GM21390 (cell line): Measurements from ENCODE around the gene RELB.
"Not testable (repeated sequence)": the region's sequence is repeated elsewhere in the genome, so short reads cannot be mapped to it uniquely, and the experiment has no call there.

Experiments used
- ATAC-seq: cut with Tn5 transposase; IDR thresholded peaks from one replicate; pipeline ENCODE4 v1.9.1; 2021; ENCODE audit not compliant: unreplicated experiment

The RELB gene

DNA sequence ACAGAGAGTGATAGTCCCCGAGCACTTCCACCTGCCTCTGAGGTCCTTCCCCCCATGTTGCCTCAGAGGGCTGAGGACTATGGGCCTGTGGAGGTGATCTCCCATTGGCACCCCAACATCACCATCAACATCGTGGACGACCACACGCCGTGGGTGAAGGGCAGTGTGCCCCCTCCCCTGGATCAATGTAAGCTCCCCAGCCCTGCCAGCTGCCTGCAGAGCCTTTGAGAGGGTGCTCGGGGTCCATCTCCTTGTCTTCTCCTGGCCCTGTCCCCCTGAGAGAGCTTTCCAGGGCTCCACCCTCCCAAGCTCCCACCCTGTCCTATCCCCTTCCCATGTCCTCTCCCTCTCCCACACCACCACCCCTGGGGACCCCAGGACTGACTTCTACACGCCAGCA is 14.9 kb upstream of the RELB start:
- no peak for ATAC-seq

DNA sequence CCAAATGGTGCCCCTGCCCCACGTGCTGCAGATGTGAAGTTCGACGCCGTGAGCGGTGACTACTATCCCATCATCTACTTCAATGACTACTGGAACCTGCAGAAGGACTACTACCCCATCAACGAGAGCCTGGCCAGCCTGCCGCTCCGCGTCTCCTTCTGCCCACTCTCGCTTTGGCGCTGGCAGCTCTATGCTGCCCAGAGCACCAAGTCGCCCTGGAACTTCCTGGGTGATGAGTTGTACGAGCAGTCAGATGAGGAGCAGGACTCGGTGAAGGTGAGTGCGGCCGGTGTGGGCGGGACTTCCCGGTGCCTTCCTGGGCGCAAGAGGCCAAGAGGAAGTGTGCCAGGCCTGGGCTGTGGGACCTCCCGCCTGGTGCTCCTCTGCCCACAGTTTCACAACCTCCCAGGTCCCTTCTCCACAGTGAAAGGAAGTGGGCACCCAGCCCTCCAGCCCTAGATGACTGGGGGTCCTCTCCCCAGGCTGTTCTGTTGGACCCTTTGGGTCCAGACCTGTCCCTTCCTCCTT is 14.1 kb upstream of the RELB start:
- ATAC-seq, result no peak

DNA sequence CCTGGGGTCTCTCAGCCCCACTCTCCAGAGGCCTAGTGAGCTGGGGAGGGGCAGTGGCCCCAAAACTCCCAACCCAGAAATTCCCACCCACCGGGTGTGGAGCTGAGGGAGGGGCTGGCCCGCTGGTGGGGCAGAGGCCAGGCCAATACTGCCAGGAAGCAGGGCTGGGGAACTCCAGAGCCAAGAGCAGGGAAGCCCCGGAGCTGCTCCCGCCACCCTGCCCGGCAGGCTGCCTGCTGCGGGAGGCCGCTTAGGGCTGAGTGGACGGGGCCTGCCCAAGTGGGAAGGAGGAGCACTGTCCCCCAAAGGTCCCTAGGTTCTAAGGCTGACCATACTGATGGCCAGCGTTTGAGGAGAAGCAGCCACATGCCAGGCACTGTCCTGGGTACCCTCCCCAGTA is 13.0 kb upstream of the RELB start:
- ATAC-seq, result no peak

DNA sequence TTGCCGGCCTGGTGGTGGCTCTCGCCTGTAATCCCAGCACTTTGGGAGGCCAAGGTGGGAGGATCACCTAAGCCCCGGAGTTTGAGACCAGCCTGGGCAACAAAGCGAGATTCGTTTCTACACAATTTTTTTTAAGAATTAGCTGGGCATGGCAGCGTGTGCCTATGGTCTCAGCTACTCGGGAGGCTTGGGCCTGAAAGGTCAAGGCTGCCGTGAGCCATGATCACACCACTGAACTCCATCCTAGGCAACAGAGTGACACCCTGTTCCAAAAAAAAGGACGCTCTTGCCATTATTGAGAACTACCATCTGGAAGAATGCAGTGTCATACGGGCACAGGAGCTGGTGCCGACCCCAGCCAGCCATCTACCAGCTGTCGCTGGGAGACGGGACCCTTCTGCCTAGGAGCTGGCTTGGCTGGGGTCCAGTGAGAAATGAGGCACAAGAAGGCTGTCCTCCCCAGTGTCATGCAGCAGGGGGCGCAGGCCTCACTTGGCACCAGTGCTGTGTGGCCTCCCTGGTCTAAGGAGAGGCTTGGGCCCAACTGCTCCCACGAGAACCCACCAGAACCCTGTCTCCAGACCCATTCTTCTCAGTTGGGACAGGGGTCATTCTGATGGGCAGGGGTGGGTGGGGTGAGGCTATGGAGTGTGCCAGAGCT is 12.2 kb upstream of the RELB start:
- ATAC-seq, result no peak

DNA sequence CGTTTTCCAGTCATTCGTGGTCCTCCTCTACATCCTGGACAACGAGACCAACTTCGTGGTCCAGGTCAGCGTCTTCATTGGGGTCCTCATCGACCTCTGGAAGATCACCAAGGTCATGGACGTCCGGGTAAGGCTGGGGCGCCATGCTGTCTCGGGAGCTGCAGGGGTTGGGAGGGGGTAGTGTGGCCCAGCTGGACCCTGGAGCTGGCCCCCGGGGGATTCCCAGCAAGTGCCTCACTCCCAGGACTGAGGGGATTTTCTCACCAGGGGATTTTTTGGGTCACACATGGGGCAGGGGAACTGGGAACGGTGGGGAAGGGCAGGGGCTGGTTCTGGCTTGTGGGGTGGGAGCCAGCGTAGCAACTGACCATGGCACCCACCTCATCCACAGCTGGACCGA is 10.8 kb upstream of the RELB start:
- ATAC-seq, result no peak

DNA sequence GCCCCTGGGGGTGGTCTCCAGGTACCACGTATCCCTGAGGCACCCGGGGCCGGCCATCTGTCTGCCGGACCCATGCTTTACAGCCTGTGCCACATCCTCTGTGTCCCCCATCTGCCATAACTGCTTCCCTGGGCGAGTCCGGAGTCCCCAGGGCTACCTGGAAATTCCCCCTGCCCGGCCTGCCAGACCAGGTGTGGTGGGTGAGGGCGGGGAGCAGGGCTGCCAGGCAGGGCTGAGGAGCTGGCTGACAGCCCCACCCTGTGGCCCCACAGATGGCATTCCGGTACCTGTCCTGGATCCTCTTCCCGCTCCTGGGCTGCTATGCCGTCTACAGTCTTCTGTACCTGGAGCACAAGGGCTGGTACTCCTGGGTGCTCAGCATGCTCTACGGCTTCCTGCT is 10.3 kb upstream of the RELB start:
- ATAC-seq, result no peak

DNA sequence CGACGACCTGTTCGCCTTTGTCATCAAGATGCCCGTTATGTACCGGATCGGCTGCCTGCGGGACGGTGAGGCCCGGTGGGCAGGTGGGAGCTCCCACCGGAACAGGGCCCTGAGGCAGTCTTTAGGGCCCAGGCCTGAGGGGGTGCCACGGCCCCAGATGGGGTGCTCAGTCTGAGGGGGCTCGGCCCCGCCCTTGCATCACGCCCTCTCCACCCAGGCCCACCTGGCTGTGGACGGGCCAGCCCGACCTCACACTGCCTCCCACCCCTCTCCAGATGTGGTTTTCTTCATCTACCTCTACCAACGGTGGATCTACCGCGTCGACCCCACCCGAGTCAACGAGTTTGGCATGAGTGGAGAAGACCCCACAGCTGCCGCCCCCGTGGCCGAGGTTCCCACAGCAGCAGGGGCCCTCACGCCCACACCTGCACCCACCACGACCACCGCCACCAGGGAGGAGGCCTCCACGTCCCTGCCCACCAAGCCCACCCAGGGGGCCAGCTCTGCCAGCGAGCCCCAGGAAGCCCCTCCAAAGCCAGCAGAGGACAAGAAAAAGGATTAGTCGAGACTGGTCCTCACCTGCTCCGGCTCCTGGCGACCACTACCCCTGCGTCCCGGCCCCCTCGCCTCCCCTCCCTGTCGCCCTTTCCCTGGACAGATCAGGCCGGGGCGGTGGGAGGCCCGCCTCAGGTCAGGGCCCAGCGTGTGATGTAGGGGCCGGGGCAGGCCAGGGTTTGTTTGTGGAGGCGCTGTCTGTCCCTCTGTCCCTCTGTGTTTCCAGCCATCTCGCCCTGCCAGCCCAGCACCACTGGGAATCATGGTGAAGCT is 8.7 kb upstream of the RELB start:
- no peak for ATAC-seq

DNA sequence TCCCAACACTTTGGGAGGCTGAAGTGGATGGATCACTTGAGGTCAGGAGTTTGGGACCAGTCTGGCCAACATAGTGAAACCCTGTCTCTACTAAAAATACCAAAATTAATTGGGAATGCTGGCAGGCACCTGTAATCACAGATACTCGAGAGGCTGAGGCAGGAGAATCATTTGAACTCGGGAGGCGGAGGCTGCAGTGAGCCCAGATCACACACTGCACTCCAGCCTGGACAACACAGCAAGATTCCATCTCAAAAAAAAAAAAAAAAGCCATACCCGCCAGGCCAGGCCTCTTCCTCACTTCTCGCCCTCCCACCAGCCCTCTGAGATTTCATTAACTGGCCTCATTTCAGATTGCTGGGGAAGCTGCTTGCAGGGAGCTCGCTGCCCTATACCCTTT is 7.7 kb upstream of the RELB start:
- ATAC-seq, result no peak

DNA sequence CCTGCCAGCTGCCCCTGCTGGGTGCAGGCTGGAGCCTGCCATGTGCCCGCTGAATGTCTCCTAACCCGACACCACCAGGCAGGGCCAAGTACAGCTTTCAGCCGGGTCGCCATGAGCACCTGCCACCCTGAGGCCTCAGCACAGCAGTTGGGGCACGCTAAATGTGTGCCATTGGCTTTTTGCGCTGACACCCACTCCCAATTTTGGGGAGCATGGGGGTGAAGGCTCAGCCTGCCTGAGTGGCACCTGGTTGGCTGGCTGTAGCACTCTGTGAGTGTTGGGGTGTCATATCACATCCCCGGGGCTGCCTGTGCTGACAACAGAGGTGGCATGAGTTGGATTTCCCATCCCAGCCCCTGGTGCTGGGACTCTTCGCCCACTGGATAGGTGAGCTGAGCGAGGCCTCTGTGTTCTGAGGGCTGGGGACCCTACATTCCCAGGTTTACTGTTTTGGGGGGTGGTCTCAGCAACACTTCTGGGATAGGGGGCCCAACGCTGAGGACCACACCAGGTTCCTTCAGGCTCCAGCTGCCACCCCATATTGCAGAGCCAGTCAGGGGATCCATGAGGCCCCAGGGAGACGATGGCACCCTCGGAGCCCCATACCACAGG is 7.2 kb upstream of the RELB start:
- ATAC-seq, result no peak

DNA sequence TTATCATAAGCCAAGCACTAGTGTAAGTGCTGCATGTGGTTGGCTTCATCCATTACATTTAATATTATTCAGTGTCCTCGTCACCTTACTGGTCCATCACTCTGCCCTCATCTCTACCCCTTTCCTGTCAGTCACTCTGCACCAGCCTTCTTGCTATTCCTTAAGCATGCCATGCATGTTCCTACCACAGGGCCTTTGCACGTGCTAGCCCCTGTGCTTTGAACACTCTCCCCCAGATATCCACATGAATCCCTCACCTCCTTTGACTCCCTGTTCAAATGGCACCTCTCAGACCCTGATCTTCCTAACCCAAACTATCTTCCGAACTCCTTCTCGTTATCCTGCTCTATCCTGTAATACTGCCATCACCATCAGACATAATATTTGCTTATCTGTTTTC is 3.2 kb upstream of the RELB start:
- no peak for ATAC-seq

DNA sequence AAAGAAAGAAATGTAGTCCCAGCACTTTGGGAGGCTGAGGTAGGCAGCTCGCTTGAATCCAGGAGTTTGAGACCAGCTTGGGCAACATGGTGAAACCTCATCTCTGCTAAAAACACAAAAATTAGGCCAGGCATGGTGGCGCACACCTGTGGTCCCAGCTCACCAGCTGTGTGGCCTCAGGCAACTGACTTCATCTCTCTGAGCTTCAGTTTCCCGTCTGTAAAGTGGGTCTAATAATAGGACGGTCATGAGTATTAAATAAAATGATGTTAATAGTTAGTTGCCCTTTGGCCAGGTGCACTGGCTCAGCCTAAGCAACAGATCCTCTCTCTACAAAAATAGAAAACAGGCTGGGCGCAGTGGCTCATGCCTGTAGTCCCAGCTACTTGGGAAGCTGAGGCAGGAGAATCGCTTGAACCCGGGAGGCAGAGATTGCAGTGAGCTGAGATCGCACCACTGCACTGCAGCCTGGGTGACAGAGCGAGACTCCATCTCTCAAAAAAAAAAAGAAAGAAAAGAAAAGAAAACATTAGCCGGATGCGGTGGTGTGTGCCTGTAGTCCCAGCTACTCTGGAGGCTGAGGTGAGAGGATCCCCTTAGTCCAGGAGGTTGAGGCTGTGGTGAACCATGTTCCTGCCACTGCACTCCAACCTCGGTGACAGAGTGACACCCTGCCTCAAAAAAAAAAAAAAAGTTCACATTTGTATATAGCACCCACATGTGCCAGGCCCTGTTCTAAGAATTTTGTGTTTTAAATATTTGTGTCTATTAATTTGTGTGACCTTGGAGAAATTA is 1.9 kb upstream of the RELB start:
- ATAC-seq, result not testable (repeated sequence)

DNA sequence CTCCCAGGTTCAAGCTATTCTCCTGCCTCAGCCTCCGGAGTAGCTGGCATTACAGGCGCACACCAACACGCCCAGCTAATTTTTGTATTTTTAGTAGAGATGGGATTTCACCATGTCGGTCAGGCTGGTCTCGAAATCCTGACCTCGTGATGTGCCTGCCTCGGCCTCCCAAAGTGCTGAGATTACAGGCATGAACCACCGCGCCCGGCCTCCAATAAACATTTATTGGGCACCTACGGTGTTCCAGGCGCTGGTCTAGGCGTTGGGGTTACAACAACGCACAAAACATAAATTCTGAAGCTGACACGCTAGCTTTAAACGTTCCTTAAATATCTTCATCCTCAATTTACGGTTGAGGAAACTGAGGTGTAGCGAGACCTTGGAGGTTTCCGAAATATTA is 599 bp upstream of the RELB start:
- not testable (repeated sequence) for ATAC-seq

DNA sequence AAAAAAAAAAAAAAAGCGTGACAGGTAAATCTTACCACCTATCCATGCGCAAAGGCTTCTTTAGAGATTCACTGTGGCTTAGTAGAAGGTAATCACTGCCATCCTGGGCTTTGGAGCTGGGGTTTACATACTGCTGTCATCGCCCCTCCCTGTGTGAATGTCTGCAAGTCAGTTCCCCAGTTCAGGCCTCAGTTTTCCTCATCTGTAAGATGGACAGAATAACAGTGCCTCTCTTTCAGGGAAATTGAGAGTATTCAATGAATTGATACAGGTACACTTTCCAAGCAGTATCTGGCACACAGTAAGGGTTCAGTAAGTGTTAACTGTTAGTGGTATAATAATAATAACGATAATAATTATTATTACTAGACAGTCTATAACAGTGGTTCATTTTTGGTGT is 2.2 kb downstream of the RELB start:
- no peak for ATAC-seq

DNA sequence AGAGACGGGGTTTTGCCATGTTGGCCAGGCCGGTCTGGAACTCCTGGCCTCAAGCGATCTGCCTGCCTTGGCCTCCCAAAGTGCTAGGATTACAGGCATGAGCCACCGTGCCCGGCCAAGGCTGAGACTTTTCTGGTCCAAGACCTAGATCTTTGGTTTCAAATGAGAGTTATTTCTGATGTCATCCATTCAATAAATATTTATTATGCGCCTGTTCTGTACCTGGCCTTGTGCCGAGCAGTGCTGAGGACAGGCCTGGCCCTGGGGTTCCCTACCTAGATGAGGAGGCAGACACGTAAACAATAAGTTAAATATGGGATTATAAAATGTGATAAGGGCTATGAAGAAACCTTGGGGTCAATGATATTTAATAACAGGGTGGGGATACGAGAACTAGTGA is 4.5 kb downstream of the RELB start:
- ATAC-seq, result no peak

DNA sequence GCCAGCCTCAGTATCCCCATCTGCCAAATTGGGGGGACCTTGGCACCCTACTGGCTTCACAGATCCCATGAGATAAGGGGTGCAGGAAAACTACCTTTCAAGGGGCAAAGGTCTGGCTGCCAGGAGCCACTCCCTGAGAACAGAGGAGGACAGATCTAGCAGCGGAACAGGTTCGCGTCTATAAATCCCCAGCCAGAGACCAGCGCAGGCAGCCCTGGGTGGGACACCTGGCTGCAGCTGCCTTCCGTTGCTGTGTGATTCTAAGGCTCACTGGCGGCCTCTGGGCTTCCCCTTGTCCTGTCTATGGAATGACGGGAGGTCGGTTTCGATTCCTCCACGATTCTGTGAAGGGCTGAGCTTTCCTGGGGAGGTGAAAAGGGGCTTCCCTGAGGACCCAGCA is 7.3 kb downstream of the RELB start:
- ATAC-seq, result no peak

DNA sequence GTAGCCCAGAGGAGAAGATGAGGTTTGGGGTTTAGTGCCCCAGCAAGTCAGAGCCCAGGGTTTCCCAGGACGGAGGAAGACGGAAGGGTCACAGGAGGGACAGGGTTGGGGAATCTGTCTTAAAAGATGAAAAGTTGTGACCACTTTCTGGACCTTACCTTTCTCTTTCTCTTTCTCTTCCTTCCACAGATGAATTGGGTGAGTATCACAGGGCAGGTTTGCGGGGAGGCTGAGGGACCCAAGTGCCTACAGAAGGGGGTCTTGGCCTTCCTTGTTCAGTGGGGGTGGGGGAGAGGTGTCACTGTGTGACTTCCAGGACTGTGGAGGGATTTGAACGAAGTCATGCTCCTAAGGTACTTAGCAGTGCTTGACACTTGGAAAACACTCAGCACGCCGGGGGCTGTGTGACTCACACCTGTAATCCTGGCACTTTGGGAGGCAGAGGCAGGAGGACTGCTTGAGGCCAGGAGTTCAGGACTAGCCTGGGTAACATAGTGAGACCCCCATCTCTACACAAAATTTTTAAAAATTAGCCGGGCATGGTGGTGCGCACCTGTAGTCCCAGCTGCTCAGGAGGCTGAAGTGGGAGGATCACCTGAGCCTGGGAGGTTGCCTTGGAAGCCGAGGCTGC is 8.5 kb downstream of the RELB start:
- ATAC-seq, result no peak

DNA sequence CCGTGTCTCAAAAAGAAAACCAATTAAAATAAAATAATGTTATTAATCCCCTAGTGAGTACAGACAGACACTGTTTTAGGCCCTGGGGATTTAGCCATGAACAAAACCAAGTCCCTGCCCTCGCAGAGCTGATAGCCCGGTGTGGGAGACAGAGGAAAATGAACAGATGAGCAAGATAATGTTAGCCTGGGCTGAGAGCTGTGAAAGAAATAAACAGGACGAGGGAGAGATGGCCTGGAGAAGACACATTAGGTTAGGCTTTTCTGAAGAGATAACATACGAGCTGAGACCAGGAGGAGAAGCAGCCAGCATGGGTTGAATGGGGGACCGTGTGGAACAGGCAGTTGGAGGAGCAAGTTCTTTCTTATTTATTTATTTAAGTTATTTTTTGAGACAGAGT is 9.0 kb downstream of the RELB start:
- no peak for ATAC-seq

DNA sequence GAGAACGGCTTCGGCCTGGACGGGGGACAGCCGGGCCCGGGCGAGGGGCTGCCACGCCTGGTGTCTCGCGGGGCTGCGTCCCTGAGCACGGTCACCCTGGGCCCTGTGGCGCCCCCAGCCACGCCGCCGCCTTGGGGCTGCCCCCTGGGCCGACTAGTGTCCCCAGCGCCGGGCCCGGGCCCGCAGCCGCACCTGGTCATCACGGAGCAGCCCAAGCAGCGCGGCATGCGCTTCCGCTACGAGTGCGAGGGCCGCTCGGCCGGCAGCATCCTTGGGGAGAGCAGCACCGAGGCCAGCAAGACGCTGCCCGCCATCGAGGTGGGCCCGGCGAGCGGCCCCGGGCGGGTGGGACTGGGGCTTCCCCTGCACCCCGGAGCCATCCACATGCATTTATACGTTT is 10.7 kb downstream of the RELB start:
- ATAC-seq, result no peak

DNA sequence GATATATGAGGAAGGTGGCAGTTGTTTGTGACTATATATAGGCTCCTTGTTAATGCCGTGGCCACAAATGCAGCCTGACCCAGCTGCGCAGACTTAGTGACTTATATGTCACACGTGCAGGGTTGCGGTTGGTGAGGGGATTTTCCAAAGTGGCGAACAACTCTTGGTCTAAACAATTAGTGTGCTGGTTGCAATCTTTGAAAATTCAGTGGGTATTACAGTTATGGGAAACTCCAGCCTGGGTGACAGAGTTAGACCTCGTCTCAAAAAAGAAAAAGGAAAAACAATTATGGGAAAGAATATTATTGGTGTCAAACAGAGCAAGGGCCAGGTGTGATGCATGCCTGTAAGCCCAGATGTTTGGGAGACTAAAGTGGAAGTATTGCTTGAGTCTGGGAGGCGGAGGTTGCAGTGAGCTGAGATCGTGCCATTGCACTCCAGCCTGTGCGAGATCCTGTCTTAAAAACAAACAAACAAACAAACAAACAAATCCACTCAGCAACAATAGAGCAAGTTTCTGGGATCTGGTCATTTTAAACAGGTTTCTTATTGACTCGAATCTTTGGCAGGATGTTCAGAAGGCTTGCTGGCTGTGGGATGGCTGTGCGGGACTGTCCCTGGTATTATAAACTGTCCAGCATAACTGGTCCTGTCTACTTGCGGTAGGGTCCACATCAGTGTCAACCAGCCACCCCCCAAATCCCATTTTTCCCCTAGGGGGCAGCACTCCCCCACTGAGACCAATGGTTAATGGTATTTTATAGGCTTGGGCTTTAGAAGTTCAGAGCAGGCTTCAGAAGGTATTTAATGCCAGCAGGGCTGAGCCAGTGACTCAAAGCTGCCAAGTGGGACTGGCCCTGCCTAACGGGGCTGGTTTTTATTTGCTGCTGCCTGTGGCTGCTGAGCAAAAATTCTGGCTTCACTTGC is 15.4 kb downstream of the RELB start:
- ATAC-seq, result peak; percentile 66

DNA sequence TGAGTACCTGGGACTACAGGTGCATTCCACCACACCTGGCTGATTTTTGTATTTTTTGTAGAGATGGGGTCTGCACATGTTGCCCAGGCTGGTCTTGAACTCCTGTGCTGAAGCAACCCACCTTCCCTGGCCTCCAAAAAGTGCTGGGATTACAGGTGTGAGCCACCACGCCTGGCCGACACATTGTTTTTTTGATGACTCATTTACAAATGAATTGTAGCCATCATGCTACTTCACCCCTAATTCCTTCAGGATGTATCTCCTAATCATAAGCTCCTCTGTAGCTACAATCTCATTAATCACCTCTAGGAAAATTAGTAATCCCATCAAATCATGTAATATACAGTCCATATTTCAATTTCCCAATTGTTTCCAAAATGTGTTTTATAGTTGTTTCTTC is 17.9 kb downstream of the RELB start:
- no peak for ATAC-seq
